GM12801 (cell line): Measurements from ENCODE around the gene SCCPDH.

Experiments used
- CTCF ChIP-seq: IDR thresholded peaks from one replicate; pipeline ENCODE4 v1.5.1; 2011; ENCODE audit warnings: control low read depth; ENCODE audit not compliant: insufficient read length; ENCODE audit errors: extremely low read depth

Gene SCCPDH

GRCh38 chr1:246769306-246769705 lies 45.1 kb downstream of the SCCPDH start:
- no peak for TF ChIP-seq CTCF

GRCh38 chr1:246771366-246771765 lies 47.2 kb downstream of the SCCPDH start:
- no peak for TF ChIP-seq CTCF

GRCh38 chr1:246772686-246773085 lies 48.5 kb downstream of the SCCPDH start:
- no peak for TF ChIP-seq CTCF

GRCh38 chr1:246773213-246773641 lies 49.0 kb downstream of the SCCPDH start:
- TF ChIP-seq CTCF = no peak

- no peak for TF ChIP-seq CTCF
These were observed 51.5 kb downstream of the SCCPDH start for GRCh38 chr1:246775531-246776385.

GRCh38 chr1:246776923-246777322 lies 52.7 kb downstream of the SCCPDH start:
- no peak for TF ChIP-seq CTCF

- TF ChIP-seq CTCF = no peak
These were observed 54.5 kb downstream of the SCCPDH start for GRCh38 chr1:246778663-246779062.
